WERI-Rb-1 (cell line): ENCODE results near the gene ARHGAP19.

Experiments used
- DNase-seq: peaks from one replicate; pipeline ENCODE4 v3.0.0-alpha.2; 2020
- H3K27ac ChIP-seq: fragments of 250-450 bp; sonication (Bioruptor Pico); 2 replicates; pipeline ENCODE4 v1.5.1; 2020; ENCODE audit warnings: mild to moderate bottlenecking, moderate library complexity
- H3K27me3 ChIP-seq: fragments of 250-450 bp; sonication (Bioruptor Pico); 2 replicates; pipeline ENCODE4 v1.5.1; 2021; ENCODE audit warnings: mild to moderate bottlenecking, low read depth, moderate library complexity; ENCODE audit not compliant: insufficient read depth, severe bottlenecking
- H3K36me3 ChIP-seq: fragments of 250-450 bp; sonication (Bioruptor Pico); 2 replicates; pipeline ENCODE4 v1.5.1; 2020; ENCODE audit warnings: mild to moderate bottlenecking, moderate library complexity
- H3K4me3 ChIP-seq: 2 replicates; pipeline ENCODE4 v1.5.1; 2011; ENCODE audit warnings: low read depth, mild to moderate bottlenecking, control low read depth, low read length
- H3K9me3 ChIP-seq: fragments of 250-450 bp; sonication (Bioruptor Pico); 2 replicates; pipeline ENCODE4 v1.5.1; 2021; ENCODE audit warnings: mild to moderate bottlenecking, moderate library complexity; ENCODE audit not compliant: severe bottlenecking
- TF ChIP-seq, protein P1 (sequence below): IDR thresholded peaks from 2 replicates; pipeline ENCODE4 v1.5.1; 2011; ENCODE audit warnings: low read depth, mild to moderate bottlenecking, control low read depth, inconsistent platforms, low read length

The ARHGAP19 gene

DNA sequence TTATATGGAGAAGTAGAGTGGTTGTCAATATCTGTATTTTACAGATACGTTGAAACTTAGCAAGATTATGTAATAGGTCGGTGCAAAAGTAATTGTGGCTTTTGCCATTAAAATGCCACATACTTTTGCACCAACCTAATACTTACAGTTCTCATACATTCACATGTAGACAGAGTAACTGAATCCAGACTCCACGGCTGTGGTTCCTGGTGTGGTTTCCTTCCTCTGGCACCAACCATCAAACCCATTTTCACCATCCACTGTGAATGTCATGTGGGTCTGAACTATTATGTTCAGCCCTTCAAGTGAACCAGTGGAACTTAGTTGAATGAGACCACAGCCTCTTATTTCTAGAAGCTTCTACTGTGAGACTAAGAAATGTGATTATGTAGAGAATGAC lies 75.1 kb downstream of the ARHGAP19 start:
- no peaks in the 10 kb centered on the region; the same call in 1 of the 2 replicates for H3K36me3 ChIP-seq
- TF ChIP-seq, protein P1, sequence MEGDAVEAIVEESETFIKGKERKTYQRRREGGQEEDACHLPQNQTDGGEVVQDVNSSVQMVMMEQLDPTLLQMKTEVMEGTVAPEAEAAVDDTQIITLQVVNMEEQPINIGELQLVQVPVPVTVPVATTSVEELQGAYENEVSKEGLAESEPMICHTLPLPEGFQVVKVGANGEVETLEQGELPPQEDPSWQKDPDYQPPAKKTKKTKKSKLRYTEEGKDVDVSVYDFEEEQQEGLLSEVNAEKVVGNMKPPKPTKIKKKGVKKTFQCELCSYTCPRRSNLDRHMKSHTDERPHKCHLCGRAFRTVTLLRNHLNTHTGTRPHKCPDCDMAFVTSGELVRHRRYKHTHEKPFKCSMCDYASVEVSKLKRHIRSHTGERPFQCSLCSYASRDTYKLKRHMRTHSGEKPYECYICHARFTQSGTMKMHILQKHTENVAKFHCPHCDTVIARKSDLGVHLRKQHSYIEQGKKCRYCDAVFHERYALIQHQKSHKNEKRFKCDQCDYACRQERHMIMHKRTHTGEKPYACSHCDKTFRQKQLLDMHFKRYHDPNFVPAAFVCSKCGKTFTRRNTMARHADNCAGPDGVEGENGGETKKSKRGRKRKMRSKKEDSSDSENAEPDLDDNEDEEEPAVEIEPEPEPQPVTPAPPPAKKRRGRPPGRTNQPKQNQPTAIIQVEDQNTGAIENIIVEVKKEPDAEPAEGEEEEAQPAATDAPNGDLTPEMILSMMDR: no peak
- no peaks in the 10 kb centered on the region for H3K9me3 ChIP-seq
- no peak overlapping the region for H3K4me3 ChIP-seq
- DNase-seq: no peak
- H3K27me3 ChIP-seq: no peaks in the 10 kb centered on the region
- H3K27ac ChIP-seq: no peak overlapping the region

DNA sequence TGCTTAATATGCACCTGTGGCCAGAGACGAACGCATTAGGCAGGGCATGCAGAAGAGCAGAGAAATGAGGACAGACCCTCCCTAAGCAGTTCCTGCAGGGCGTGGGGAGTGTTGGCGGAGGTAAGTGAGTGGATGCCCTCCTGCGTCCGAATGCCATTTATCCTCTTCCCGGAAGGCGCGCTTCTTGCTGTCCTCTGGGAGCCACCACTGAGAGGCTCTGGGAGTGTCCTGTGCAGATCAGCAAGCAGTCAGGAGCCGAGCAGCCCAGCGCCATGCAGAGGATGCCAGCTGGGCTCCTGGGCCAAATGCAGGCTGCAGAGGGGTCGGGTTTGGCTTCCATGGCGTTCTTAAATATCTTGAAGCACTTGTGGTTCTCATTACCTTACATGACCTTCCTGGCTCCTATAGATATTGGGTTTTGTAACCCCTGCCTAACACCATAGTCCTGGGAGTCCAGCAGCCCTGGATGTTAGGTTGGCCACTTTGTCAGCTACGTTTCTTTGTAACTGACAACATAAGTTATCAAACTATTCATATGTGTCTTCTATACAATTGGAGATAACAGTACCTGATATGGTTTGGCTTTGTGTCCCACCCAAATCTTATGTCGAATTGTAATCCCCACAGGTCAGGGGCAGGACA lies 76.7 kb downstream of the ARHGAP19 start:
- H3K27me3 ChIP-seq: no peaks in the 10 kb centered on the region
- no peak overlapping the region for H3K27ac ChIP-seq
- H3K36me3 ChIP-seq: no peaks in the 10 kb centered on the region; the same call in 1 of the 2 replicates
- TF ChIP-seq, protein P1: no peak
- no peaks in the 10 kb centered on the region for H3K9me3 ChIP-seq
- no peak for DNase-seq
- no peak overlapping the region for H3K4me3 ChIP-seq

DNA sequence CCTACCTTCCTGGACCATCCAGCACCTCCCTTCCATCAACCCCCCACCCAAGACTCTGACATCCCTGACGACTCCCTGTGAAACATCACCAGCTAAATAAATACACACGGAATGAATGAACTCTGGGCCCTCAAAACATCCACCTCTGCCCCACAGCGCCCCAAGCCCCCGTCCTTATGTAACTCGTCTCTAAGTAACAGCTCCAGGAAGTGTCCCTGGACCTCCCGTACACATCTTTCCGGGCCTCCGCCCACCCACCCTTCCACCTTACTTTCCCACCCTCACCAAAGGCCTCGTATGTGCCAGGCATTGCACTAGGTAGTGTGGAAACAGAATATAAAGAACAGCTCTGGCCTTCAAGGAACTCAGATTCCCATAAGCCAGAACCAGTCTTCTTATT lies 79.0 kb downstream of the ARHGAP19 start:
- Histone ChIP-seq H3K27ac (no peak overlapping the region), H3K4me3 (no peak overlapping the region), H3K36me3 (no peaks in the 10 kb centered on the region), H3K27me3 (no peaks in the 10 kb centered on the region), H3K9me3 (no peaks in the 10 kb centered on the region)
- TF ChIP-seq, protein P1: no peak
- DNase-seq: no peak

DNA sequence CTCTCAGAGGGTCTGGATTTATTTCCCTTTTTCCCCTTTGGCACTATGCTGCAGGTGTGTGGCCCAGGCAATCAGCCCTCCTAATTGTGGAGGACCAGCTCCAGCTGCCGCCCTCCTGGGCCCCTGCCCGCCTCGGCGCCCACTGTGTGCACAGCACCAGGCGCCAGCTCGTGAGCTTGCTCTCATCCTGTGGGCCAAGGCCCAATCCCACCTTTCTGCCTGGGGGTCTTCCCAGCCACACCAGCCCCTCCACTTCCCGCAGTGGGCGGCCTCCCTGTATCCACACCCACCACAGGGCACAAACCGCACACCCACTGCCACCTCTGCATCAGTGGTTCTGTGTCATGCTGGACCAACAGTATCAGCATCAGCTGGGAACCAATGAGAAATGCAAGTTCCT lies 81.2 kb downstream of the ARHGAP19 start:
- no peak overlapping the region for H3K4me3 ChIP-seq
- no peak overlapping the region for H3K27ac ChIP-seq
- no peaks in the 10 kb centered on the region for H3K9me3 ChIP-seq
- no peak for DNase-seq
- H3K36me3 ChIP-seq: no peaks in the 10 kb centered on the region
- TF ChIP-seq, protein P1: no peak
- no peaks in the 10 kb centered on the region for H3K27me3 ChIP-seq

DNA sequence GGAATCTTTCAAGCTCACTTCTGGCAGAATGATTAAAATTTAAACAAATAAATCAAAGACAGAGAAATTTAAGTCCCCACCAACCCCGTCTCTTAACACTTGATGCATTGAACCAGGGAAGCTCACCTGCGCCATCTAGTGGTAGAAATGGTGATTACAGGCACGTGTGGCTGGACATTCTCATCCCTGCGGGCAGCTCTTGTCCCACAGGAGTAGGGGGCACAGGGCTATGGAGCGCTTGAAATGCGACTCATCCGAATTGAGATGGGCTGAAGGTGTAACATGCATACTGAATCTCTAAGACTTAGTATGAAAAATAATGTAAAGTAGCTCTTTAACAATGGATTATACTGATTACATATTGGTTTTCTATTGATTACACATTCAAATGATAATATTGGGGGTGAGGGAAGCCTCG lies 81.9 kb downstream of the ARHGAP19 start:
- no peaks in the 10 kb centered on the region for H3K9me3 ChIP-seq
- no peak overlapping the region for H3K27ac ChIP-seq
- no peak overlapping the region for H3K4me3 ChIP-seq
- DNase-seq: peak; percentile 75
- TF ChIP-seq, protein P1: peak; percentile 86
- no peaks in the 10 kb centered on the region for H3K27me3 ChIP-seq
- H3K36me3 ChIP-seq: no peaks in the 10 kb centered on the region

DNA sequence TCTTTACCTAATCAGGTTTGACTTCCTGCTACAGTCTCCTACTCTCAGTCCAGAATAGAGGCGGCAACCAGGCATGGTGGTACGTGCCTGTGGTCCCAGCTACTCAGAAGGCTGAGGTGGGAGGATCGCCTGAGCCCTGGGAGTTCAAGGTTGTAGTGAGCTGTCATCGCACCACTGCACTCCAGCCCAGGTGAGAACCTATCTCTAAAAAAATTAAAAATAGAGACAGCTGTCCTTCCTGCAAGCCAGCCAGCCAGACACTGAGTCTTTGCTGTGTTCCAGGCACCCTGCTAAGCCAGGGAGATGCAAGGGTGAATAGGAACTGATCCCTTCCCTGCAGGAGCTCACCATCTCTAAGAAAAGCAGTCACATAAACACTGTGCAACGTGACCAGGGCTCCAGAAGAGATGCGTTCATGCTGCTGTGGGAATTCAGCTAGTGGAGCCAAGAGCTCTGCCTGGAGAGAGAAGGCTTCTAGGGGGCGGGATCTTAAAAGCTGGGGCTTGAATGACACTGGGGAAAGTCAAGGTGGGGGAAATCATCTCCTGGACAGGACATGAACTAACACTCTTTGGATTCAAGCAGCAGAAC lies 84.6 kb downstream of the ARHGAP19 start:
- Histone ChIP-seq H3K9me3 (no peaks in the 10 kb centered on the region), H3K36me3 (no peaks in the 10 kb centered on the region), H3K27ac (no peak overlapping the region), H3K27me3 (no peaks in the 10 kb centered on the region), H3K4me3 (no peak overlapping the region)
- no peak for DNase-seq
- TF ChIP-seq, protein P1: no peak
